Large intestine (tissue), 3 donors: Measurements from ENCODE around the gene ITGAE. TPM values are rescaled to one million over a fixed set of nuclear protein-coding genes. Genes with fewer than 3 reads are reported as not detected.
A peak's percentile ranks its signal among the peaks of the same experiment; 100 is the strongest.

ENCODE experiments used
- DNase-seq, 2 donors: peaks; one replicate each; pipeline versions ENCODE4 v3.0.0 to v3.0.0-alpha.2; 2013
- H3K27ac ChIP-seq: one replicate; pipeline ENCODE4 v1.5.1; 2013; ENCODE audit warnings: low read length
- H3K27me3 ChIP-seq: 2 replicates; pipeline ENCODE4 v1.6.1; 2013; ENCODE audit warnings: low read length; ENCODE audit not compliant: control insufficient read depth, insufficient read depth
- H3K36me3 ChIP-seq: 2 replicates; pipeline ENCODE4 v1.6.1; 2013; ENCODE audit warnings: low read length; ENCODE audit not compliant: control insufficient read depth, insufficient read depth
- H3K4me1 ChIP-seq: one replicate; pipeline ENCODE4 v1.6.1; 2013; ENCODE audit warnings: low read length; ENCODE audit not compliant: control insufficient read depth, insufficient read depth
- H3K4me3 ChIP-seq: one replicate; pipeline ENCODE4 v1.5.1; 2013; ENCODE audit warnings: low read length
- H3K9me3 ChIP-seq: one replicate; pipeline ENCODE4 v1.6.1; 2013; ENCODE audit warnings: mild to moderate bottlenecking, low read depth, low read length, moderate library complexity; ENCODE audit not compliant: control insufficient read depth
- WGBS: methylation state at CpG from one replicate; pipeline ENCODE4 v1.1.5; 2013; ENCODE audit warnings: low lambda C conversion rate; ENCODE audit not compliant: insufficient coverage; 5-methylcytosine and 5-hydroxymethylcytosine counted together
- polyA plus RNA-seq: library from polyadenylated mRNA; unstranded; fragments of 120-200 nt; gene quantifications from one replicate; pipeline ENCODE4 v1.2.1, GENCODE V29; 2013

ITGAE gene
- polyA plus RNA-seq, 1 donor: 45.8 TPM

DNA sequence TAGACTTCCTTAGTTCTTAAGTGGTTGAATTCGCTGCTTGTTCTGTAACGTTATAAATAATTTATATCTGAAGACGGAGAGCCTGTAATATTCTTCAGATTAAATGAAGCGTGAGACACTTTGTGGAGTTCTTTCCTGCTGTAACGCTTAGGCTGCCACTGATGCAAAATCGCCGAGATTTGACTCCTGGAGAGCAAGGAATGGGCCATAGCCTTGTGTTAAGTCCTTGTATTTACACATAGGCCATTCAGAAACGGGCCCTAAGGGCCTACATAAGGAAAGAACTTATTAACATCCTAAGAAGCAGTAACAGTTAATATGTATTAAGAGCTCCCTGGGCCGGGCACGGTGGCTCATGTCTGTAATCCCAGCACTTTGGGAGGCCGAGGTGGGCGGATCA, 131.4 kb downstream of the ITGAE start:
- H3K4me1 ChIP-seq: peaks cover 10% of the 10 kb centered on the region
- peak overlapping the region; percentile 98 for H3K4me3 ChIP-seq
- WGBS: no CpG with 5 or more reads among the region's 12 CpGs

GRCh38 chr17:3669085-3669347, 132.0 kb downstream of the ITGAE start:
- Histone ChIP-seq H3K36me3 (peaks cover 23% of the 10 kb centered on the region), H3K4me1 (peaks cover 10% of the 10 kb centered on the region), H3K27ac (peak overlapping the region; percentile 71), H3K27me3 (no peaks in the 10 kb centered on the region), H3K4me3 (peak overlapping the region; percentile 98), H3K9me3 (peaks cover 4% of the 10 kb centered on the region)
- DNase-seq: no peak
- WGBS: no CpG with 5 or more reads among the region's 32 CpGs

More for the DNA sequence above, 131.4 kb downstream of the ITGAE start:
- H3K27me3 ChIP-seq: no peaks in the 10 kb centered on the region
- peaks cover 4% of the 10 kb centered on the region for H3K9me3 ChIP-seq
- no peak for DNase-seq
- no peak overlapping the region for H3K27ac ChIP-seq
- H3K36me3 ChIP-seq: peaks cover 17% of the 10 kb centered on the region

GRCh38 chr17:3668279-3669084, 132.5 kb downstream of the ITGAE start, which contains the start of the genes EMC6 and TAX1BP3:
TSS of gene EMC6 (plus strand) at chr17:3668812. CDS start at chr17:3669147, 335 bp downstream.
TSS of gene TAX1BP3 (minus strand) at chr17:3668578. CDS start at chr17:3668526, 52 bp downstream.
- peak; percentile 98 to 99 for DNase-seq
- no CpG with 5 or more reads among the region's 89 CpGs for WGBS
- Histone ChIP-seq H3K9me3 (peaks cover 4% of the 10 kb centered on the region), H3K4me3 (peak within 1 kb of the TSS; percentile 98), H3K36me3 (peaks cover 28% of the 10 kb centered on the region), H3K27me3 (no peaks in the 10 kb centered on the region), H3K27ac (peak within 1 kb of the TSS; percentile 99), H3K4me1 (peaks cover 10% of the 10 kb centered on the region)

GRCh38 chr17:3667366-3668278, 133.4 kb downstream of the ITGAE start:
- Histone ChIP-seq H3K36me3 (peaks cover 36% of the 10 kb centered on the region), H3K9me3 (peaks cover 4% of the 10 kb centered on the region), H3K4me1 (peaks cover 10% of the 10 kb centered on the region), H3K27ac (peak overlapping the region; percentile 99), H3K27me3 (no peaks in the 10 kb centered on the region), H3K4me3 (peak overlapping the region; percentile 98)
- DNase-seq: peak; percentile 92 to 95
- WGBS: no CpG with 5 or more reads among the region's 39 CpGs

- Histone ChIP-seq H3K27me3 (no peaks in the 10 kb centered on the region), H3K36me3 (peaks cover 42% of the 10 kb centered on the region), H3K9me3 (peaks cover 4% of the 10 kb centered on the region), H3K4me3 (peak overlapping the region; percentile 6), H3K27ac (no peak overlapping the region), H3K4me1 (peaks cover 12% of the 10 kb centered on the region)
- no peak for DNase-seq
- WGBS: no CpG with 5 or more reads among the region's 6 CpGs
Observed at GRCh38 chr17:3666516-3666915, 134.5 kb downstream of the ITGAE start.

GRCh38 chr17:3665834-3666233, 135.2 kb downstream of the ITGAE start:
- WGBS: no CpG with 5 or more reads among the region's 5 CpGs
- DNase-seq: no peak
- Histone ChIP-seq H3K36me3 (peaks cover 49% of the 10 kb centered on the region), H3K27me3 (no peaks in the 10 kb centered on the region), H3K4me1 (peaks cover 12% of the 10 kb centered on the region), H3K9me3 (peaks cover 4% of the 10 kb centered on the region), H3K27ac (no peak overlapping the region), H3K4me3 (no peak overlapping the region)

Other genes with a start within 250 kb of the ITGAE start
- 15.0 TPM for gene TRPV3, start 243.4 kb downstream of the ITGAE start, polyA plus RNA-seq
- 18.4 TPM for gene TRPV1, start 191.8 kb downstream of the ITGAE start, polyA plus RNA-seq
- 21.3 TPM for gene SHPK, start 164.9 kb downstream of the ITGAE start, polyA plus RNA-seq
- gene CTNS, start 164.4 kb downstream of the ITGAE start, polyA plus RNA-seq: 21.7 TPM
- 115 TPM for gene TAX1BP3, start 132.6 kb downstream of the ITGAE start, polyA plus RNA-seq
- 39.7 TPM for gene EMC6, start 132.4 kb downstream of the ITGAE start, polyA plus RNA-seq
- 2.2 TPM for gene P2RX5, start 105.0 kb downstream of the ITGAE start, polyA plus RNA-seq
- 2.7 TPM for gene HASPIN, start 77.3 kb downstream of the ITGAE start, polyA plus RNA-seq
- gene NCBP3, start 45.1 kb upstream of the ITGAE start, polyA plus RNA-seq: 75.0 TPM
- 15.4 TPM for gene CAMKK1, start 91.9 kb upstream of the ITGAE start, polyA plus RNA-seq
- 97.1 TPM for gene P2RX1, start 115.3 kb upstream of the ITGAE start, polyA plus RNA-seq
- 44.4 TPM for gene ATP2A3, start 163.2 kb upstream of the ITGAE start, polyA plus RNA-seq